Measurements from ENCODE around the gene CUTC.

GRCh38 chr10:99782447-99783286 lies 50.6 kb downstream of the CUTC start, which contains the start of gene ABCC2:
- TF ChIP-seq CTCF (IDR thresholded peaks at IDR 0.05; ENCODE audit: low read depth, low read length, missing input control) (no peak), TAF1 (conservative IDR thresholded peaks at IDR 0.05) (peak; percentile 92), MAX (IDR thresholded peaks at IDR 0.05) (peak; percentile 76), EGR1 (IDR thresholded peaks at IDR 0.05; ENCODE audit: low read depth in 2 of 2) (peak in 1 of 2 donors; percentile 73), REST (IDR thresholded peaks at IDR 0.05) (peak; percentile 79), JUND (IDR thresholded peaks at IDR 0.05) (peak; percentile 71 to 93)

Measured in liver (tissue), 3 donors.